ENCODE results near the gene GEMIN4.
A peak's percentile ranks its signal among the peaks of the same experiment; 100 is the strongest.
"Not testable (repeated sequence)": the region's sequence is repeated elsewhere in the genome, so short reads cannot be mapped to it uniquely, and the experiment has no call there.

Gene GEMIN4

DNA sequence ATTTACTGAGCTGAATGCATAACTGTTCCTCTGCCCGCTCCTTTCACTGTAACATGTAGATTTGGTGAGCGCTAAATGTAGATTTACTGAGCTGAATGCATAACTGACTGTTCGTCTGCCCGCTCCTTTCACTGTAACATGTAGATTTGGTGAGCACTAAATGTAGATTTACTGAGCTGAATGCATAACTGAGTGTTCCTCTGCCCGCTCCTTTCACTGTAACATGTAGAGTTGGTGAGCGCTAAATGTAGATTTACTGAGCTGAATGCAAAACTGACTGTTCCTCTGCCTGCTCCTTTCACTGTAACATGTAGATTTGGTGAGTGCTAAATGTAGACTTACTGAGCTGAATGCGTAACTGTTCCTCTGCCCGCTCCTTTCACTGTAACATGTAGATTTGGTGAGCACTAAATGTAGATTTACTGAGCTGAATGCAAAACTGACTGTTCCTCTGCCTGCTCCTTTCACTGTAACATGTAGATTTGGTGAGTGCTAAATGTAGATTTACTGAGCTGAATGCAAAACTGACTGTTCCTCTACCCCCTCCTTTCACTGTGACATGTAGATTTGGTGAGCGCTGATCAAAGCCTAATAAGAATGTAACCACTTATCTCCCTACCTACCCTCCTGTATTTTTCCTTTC is 3.4 kb upstream of the GEMIN4 start:
- not testable (repeated sequence) for H3K9me3 ChIP-seq (ENCODE audit: control insufficient read depth in 2 of 2, low read length in 2 of 2); H3K4me3 ChIP-seq (ENCODE audit: low read length in 2 of 2); H3K9ac ChIP-seq (ENCODE audit: low read depth in 1 of 2, low read length in 2 of 2); H3K27ac ChIP-seq (ENCODE audit: low read depth in 2 of 2, low read length in 2 of 2); H3K27me3 ChIP-seq (ENCODE audit: control insufficient read depth in 2 of 2, insufficient read depth in 2 of 2, low read length in 2 of 2)
- Histone ChIP-seq H3K36me3 (ENCODE audit: control insufficient read depth in 2 of 2, insufficient read depth in 2 of 2, low read length in 2 of 2) (peaks cover 6 to 12% of the 10 kb centered on the region in 2 donors), H3K4me1 (ENCODE audit: control insufficient read depth in 2 of 2, insufficient read depth in 2 of 2, low read length in 2 of 2) (peaks cover 12 to 16% of the 10 kb centered on the region in 2 donors)

DNA sequence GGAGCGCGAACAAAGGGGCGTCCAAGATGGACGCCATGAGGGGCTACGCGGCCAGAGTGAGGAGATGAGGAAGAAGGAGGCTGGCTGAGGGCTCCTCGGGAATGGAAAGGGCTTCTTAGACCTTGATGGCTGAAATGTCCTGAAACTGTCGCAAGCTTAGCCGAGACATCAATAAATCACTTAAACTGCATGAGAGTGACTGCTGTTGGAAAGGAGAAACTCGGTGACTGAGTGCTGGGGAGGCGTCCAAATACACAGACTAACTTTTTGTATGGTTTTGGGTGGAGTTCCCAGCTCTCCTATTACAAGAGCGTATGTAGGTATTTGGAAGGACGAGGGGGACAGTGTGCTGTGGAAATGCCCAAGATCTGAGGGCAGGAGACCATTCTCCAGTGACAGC is 1.4 kb upstream of the GEMIN4 start:
- Histone ChIP-seq H3K36me3 (ENCODE audit: control insufficient read depth in 2 of 2, insufficient read depth in 2 of 2, low read length in 2 of 2) (no peaks in the 10 kb centered on the region), H3K9me3 (ENCODE audit: control insufficient read depth in 2 of 2, low read length in 2 of 2) (no peaks in the 10 kb centered on the region), H3K9ac (ENCODE audit: low read depth in 1 of 2, low read length in 2 of 2) (no peak overlapping the region), H3K4me1 (ENCODE audit: control insufficient read depth in 2 of 2, insufficient read depth in 2 of 2, low read length in 2 of 2) (peaks cover 12 to 17% of the 10 kb centered on the region in 2 donors), H3K4me3 (ENCODE audit: low read length in 2 of 2) (no peak overlapping the region), H3K27ac (ENCODE audit: low read depth in 2 of 2, low read length in 2 of 2) (no peak overlapping the region), H3K27me3 (ENCODE audit: control insufficient read depth in 2 of 2, insufficient read depth in 2 of 2, low read length in 2 of 2) (no peaks in the 10 kb centered on the region)

DNA sequence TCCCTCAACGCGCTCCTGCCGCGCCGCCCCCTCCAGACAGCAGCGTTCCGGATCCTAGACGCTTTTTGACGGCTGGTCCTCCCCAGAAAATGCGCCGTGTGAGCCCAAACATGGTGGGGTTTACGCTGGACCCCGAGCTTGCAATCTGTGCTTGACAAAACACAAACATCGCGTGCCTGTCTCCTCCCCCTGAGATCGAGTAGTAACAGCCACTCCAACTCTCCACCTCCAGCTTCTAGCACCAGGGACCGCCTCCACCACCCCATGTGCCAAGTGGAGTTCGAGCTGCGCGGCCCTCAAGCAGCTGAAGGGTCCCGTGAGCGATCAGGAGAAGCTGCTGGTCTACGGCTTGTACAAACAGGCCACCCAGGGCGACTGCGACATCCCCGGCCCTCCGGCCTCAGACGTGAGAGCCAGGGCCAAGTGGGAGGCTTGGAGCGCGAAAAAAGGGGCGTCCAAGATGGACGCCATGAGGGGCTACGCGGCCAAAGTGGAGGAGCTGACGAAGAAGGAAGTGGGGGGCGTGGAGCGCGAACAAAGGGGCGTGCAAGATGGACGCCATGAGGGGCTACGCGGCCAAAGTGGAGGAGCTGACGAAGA is 656 bp upstream of the GEMIN4 start:
- H3K9ac ChIP-seq (ENCODE audit: low read depth in 1 of 2, low read length in 2 of 2), result peak overlapping the region; percentile 61 to 82

DNA sequence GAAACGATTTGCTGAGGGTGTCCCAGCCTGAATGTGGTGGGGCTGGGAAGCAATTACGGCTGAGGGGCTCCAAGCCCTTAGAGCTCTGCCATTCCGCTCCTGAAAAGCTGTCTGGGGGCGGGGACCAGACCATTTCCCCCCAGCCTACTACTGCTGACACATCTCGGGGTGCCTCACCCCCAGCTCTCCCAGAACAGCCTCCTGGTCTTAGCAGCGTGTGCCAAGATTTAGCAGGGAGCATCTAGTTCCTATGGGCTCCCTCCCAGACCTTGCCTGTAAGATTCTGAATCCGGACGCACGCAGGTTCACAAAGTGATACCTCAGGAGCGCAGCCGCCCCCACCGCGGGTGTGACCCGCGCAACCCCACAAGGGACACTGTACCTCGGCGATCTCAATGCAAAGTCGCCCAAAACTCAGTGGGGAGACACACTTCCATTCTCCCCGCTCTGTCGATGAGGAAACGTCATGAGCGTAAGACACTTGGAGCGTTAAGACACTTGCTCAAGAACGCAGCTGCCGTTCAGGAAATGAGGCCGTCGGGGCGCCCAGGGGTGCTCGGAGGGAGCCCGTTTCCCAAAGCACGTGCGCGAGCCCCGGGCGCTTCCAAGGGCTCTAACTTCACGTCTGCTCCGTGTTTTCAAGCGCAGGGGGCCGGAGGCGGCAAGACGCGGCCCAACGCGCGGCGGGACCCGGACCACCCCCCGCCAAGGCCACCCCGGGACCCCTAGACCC is 629 bp downstream of the GEMIN4 start:
- peaks cover 14 to 20% of the 10 kb centered on the region in 2 donors for H3K36me3 ChIP-seq (ENCODE audit: control insufficient read depth in 2 of 2, insufficient read depth in 2 of 2, low read length in 2 of 2)
- no peaks in the 10 kb centered on the region for H3K27me3 ChIP-seq (ENCODE audit: control insufficient read depth in 2 of 2, insufficient read depth in 2 of 2, low read length in 2 of 2)
- no peaks in the 10 kb centered on the region for H3K9me3 ChIP-seq (ENCODE audit: control insufficient read depth in 2 of 2, low read length in 2 of 2)
- H3K4me1 ChIP-seq (ENCODE audit: control insufficient read depth in 2 of 2, insufficient read depth in 2 of 2, low read length in 2 of 2), result peaks cover 12 to 17% of the 10 kb centered on the region in 2 donors
- peak overlapping the region; percentile 61 to 82 for H3K9ac ChIP-seq (ENCODE audit: low read depth in 1 of 2, low read length in 2 of 2)
- peak overlapping the region; percentile 61 to 63 for H3K27ac ChIP-seq (ENCODE audit: low read depth in 2 of 2, low read length in 2 of 2)
- H3K4me3 ChIP-seq (ENCODE audit: low read length in 2 of 2), result peak overlapping the region; percentile 89 to 93

More for the DNA sequence above, 656 bp upstream of the GEMIN4 start:
- H3K36me3 ChIP-seq (ENCODE audit: control insufficient read depth in 2 of 2, insufficient read depth in 2 of 2, low read length in 2 of 2), result peaks cover 3 to 7% of the 10 kb centered on the region in 2 donors
- peak overlapping the region; percentile 89 to 93 for H3K4me3 ChIP-seq (ENCODE audit: low read length in 2 of 2)
- H3K27me3 ChIP-seq (ENCODE audit: control insufficient read depth in 2 of 2, insufficient read depth in 2 of 2, low read length in 2 of 2), result no peaks in the 10 kb centered on the region
- H3K4me1 ChIP-seq (ENCODE audit: control insufficient read depth in 2 of 2, insufficient read depth in 2 of 2, low read length in 2 of 2), result peaks cover 12 to 17% of the 10 kb centered on the region in 2 donors
- H3K9me3 ChIP-seq (ENCODE audit: control insufficient read depth in 2 of 2, low read length in 2 of 2), result no peaks in the 10 kb centered on the region
- H3K27ac ChIP-seq (ENCODE audit: low read depth in 2 of 2, low read length in 2 of 2), result peak overlapping the region; percentile 61 to 63

DNA sequence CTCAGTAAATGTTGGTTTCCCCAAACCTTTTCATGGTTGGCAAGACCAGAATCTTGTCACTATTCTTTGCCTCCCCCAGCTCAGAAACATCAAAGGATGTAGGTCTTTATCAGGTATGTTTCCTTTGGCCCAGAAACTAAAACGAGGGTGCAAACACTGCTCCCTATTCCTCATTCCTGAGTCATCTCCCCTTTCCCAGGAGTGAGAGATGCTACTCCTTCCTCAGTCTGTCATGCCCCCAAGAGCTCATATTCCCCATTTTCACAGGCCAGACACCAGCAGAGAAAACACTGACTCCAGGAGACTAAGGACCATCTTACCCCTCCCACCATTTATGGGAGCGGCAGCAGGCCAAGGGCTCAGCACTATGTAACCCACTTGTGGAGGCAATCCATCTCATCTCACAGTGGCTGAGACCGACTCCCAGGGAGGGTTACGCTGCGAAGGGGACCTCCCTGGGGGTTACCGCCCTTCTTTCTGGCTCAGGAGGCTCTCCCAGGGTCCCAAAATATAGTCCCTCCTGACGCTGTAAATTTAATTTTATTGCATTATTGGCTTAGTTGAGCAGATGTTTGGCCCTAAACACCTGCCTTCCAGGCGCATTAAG is 1.5 kb downstream of the GEMIN4 start:
- peak overlapping the region; percentile 89 to 93 for H3K4me3 ChIP-seq (ENCODE audit: low read length in 2 of 2)

DNA sequence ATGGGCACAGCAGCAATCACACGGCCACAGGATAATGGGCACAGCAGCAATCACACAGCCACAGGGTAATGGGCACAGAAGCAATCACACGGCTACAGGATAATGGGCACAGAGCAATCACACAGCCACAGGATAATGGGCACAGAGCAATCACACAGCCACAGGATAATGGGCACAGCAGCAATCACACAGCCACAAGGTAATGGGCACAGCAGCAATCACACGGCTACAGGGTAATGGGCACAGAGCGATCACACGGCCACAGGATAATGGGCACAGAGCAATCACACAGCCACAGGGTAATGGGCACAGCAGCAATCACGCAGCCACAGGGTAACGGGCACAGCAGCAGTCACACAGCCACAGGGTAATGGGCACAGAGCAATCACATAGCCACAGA is 2.7 kb downstream of the GEMIN4 start:
- H3K27ac ChIP-seq (ENCODE audit: low read depth in 2 of 2, low read length in 2 of 2); H3K27me3 ChIP-seq (ENCODE audit: control insufficient read depth in 2 of 2, insufficient read depth in 2 of 2, low read length in 2 of 2); H3K4me3 ChIP-seq (ENCODE audit: low read length in 2 of 2); H3K9me3 ChIP-seq (ENCODE audit: control insufficient read depth in 2 of 2, low read length in 2 of 2); H3K9ac ChIP-seq (ENCODE audit: low read depth in 1 of 2, low read length in 2 of 2): not testable (repeated sequence)
- peaks cover 33 to 40% of the 10 kb centered on the region in 2 donors for H3K36me3 ChIP-seq (ENCODE audit: control insufficient read depth in 2 of 2, insufficient read depth in 2 of 2, low read length in 2 of 2)
- peaks cover 12 to 17% of the 10 kb centered on the region in 2 donors for H3K4me1 ChIP-seq (ENCODE audit: control insufficient read depth in 2 of 2, insufficient read depth in 2 of 2, low read length in 2 of 2)

More for the DNA sequence above, 1.5 kb downstream of the GEMIN4 start:
- Histone ChIP-seq H3K9me3 (ENCODE audit: control insufficient read depth in 2 of 2, low read length in 2 of 2) (no peaks in the 10 kb centered on the region), H3K4me1 (ENCODE audit: control insufficient read depth in 2 of 2, insufficient read depth in 2 of 2, low read length in 2 of 2) (peaks cover 12 to 17% of the 10 kb centered on the region in 2 donors), H3K36me3 (ENCODE audit: control insufficient read depth in 2 of 2, insufficient read depth in 2 of 2, low read length in 2 of 2) (peaks cover 23 to 29% of the 10 kb centered on the region in 2 donors), H3K27me3 (ENCODE audit: control insufficient read depth in 2 of 2, insufficient read depth in 2 of 2, low read length in 2 of 2) (no peaks in the 10 kb centered on the region), H3K9ac (ENCODE audit: low read depth in 1 of 2, low read length in 2 of 2) (peak overlapping the region; percentile 61 to 82), H3K27ac (ENCODE audit: low read depth in 2 of 2, low read length in 2 of 2) (no peak overlapping the region)

DNA sequence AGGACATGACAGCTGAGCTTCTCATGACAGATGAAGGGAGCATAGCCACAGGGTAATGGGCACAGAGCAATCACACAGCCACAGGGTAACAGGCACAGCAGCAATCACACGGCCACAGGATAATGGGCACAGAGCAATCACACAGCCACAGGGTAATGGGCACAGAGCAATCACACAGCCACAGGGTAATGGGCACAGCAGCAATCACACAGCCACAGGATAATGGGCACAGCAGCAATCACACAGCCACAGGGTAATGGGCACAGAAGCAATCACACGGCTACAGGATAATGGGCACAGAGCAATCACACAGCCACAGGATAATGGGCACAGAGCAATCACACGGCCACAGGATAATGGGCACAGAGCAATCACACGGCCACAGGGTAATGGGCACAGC is 3.5 kb downstream of the GEMIN4 start:
- H3K9ac ChIP-seq (ENCODE audit: low read depth in 1 of 2, low read length in 2 of 2); H3K4me3 ChIP-seq (ENCODE audit: low read length in 2 of 2); H3K9me3 ChIP-seq (ENCODE audit: control insufficient read depth in 2 of 2, low read length in 2 of 2); H3K27me3 ChIP-seq (ENCODE audit: control insufficient read depth in 2 of 2, insufficient read depth in 2 of 2, low read length in 2 of 2); H3K27ac ChIP-seq (ENCODE audit: low read depth in 2 of 2, low read length in 2 of 2): not testable (repeated sequence)
- peaks cover 12 to 17% of the 10 kb centered on the region in 2 donors for H3K4me1 ChIP-seq (ENCODE audit: control insufficient read depth in 2 of 2, insufficient read depth in 2 of 2, low read length in 2 of 2)
- peaks cover 40 to 46% of the 10 kb centered on the region in 2 donors for H3K36me3 ChIP-seq (ENCODE audit: control insufficient read depth in 2 of 2, insufficient read depth in 2 of 2, low read length in 2 of 2)

DNA sequence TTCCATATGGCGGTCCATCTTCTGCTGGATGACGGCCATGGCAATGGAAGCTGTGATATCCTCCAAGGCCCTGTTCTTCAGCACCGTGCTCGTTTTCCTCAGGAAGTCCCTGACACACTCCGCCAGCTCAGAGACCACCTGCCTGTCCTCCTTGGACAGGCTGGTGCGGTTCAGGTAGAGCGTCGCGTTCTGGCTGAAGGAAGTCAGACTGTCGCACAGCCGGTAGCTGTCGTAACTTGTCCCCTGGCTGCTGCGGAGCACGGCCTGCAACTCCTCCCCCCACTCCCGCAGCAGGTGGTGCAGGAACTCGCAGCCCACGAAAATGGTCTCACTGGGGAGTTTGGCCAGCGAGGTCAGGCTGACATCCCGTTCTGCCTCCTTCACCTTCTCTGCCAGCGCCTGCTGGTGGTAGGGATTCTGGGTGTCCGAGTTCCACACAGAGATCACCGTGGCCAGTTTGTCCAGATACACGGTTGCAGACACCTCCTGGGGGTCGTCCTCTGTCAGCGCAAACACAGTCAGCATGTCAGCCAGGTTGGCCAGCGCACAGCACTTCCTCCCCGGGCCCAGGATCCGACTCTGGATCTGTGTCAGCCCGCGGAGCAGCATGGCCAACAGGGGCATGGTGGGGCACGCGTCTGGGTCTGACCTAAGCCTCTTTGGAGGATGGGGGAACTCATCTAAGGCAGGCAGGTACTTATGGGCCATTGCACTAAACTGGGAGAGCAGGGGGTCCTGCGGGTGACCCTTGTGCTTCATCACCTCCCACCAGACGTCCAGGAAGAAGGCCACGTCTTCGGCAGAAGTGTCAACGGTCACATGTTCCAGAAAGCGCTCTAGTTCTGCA is 5.1 kb downstream of the GEMIN4 start:
- H3K36me3 ChIP-seq (ENCODE audit: control insufficient read depth in 2 of 2, insufficient read depth in 2 of 2, low read length in 2 of 2), result peaks cover 45 to 59% of the 10 kb centered on the region in 2 donors
- no peak overlapping the region for H3K27ac ChIP-seq (ENCODE audit: low read depth in 2 of 2, low read length in 2 of 2)
- H3K4me3 ChIP-seq (ENCODE audit: low read length in 2 of 2), result no peak overlapping the region
- H3K9ac ChIP-seq (ENCODE audit: low read depth in 1 of 2, low read length in 2 of 2), result no peak overlapping the region
- H3K4me1 ChIP-seq (ENCODE audit: control insufficient read depth in 2 of 2, insufficient read depth in 2 of 2, low read length in 2 of 2), result peaks cover 8 to 13% of the 10 kb centered on the region in 2 donors
- no peaks in the 10 kb centered on the region for H3K27me3 ChIP-seq (ENCODE audit: control insufficient read depth in 2 of 2, insufficient read depth in 2 of 2, low read length in 2 of 2)
- H3K9me3 ChIP-seq (ENCODE audit: control insufficient read depth in 2 of 2, low read length in 2 of 2), result no peaks in the 10 kb centered on the region

DNA sequence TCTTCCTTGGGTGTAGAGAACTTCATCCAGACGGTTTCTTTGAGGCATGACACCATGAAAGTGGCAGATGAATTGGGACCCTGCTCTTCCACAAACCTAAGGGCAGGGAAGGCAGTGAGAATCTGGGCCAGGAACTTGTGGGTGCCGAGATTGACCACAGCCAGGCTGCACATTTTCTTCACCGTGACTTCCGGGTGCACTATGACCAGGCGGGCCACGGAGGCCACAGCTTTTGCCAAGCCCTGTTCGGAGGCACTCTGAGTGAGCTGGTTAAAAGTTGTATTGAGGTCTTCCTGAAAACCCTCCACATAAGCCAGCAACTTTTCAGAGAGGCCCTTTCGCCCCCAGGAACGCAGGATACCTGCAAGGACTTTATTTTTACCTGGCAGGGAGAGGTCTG is 5.9 kb downstream of the GEMIN4 start:
- Histone ChIP-seq H3K4me3 (ENCODE audit: low read length in 2 of 2) (no peak overlapping the region), H3K4me1 (ENCODE audit: control insufficient read depth in 2 of 2, insufficient read depth in 2 of 2, low read length in 2 of 2) (peaks cover 6 to 8% of the 10 kb centered on the region in 2 donors), H3K9me3 (ENCODE audit: control insufficient read depth in 2 of 2, low read length in 2 of 2) (no peaks in the 10 kb centered on the region), H3K36me3 (ENCODE audit: control insufficient read depth in 2 of 2, insufficient read depth in 2 of 2, low read length in 2 of 2) (peaks cover 50 to 65% of the 10 kb centered on the region in 2 donors), H3K9ac (ENCODE audit: low read depth in 1 of 2, low read length in 2 of 2) (no peak overlapping the region), H3K27me3 (ENCODE audit: control insufficient read depth in 2 of 2, insufficient read depth in 2 of 2, low read length in 2 of 2) (no peaks in the 10 kb centered on the region), H3K27ac (ENCODE audit: low read depth in 2 of 2, low read length in 2 of 2) (no peak overlapping the region)
